H1 (cell line): ENCODE results near the gene SELPLG. TPM values are rescaled to one million over a fixed set of nuclear protein-coding genes. Genes with fewer than 3 reads are reported as not detected.

Source experiments
- CTBP2 ChIP-seq: IDR thresholded peaks from 2 replicates; pipeline ENCODE4 v1.7.0; 2011; ENCODE audit warnings: borderline replicate concordance, mild to moderate bottlenecking, moderate library complexity, mixed read lengths, low read length; ENCODE audit not compliant: insufficient read depth, insufficient read length
- JUN ChIP-seq: IDR thresholded peaks from 2 replicates; pipeline ENCODE4 v1.6.1; 2011; ENCODE audit warnings: low read depth, mild to moderate bottlenecking, improper control_type of control experiment, low read length
- JUND ChIP-seq: IDR thresholded peaks from 2 replicates; pipeline ENCODE4 v1.6.1; 2011; ENCODE audit warnings: mild to moderate bottlenecking, improper control_type of control experiment, low read length
- RXRA ChIP-seq: IDR thresholded peaks from 2 replicates; pipeline ENCODE4 v1.6.1; 2011; ENCODE audit warnings: low read depth, mild to moderate bottlenecking, low read length, moderate library complexity; ENCODE audit not compliant: insufficient read depth
- SAP30 ChIP-seq: fragments of 300-600 bp; sonication (generic); IDR thresholded peaks from 2 replicates; pipeline ENCODE4 v1.7.1; 2012; ENCODE audit warnings: low read length, moderate library complexity, mild to moderate bottlenecking, inconsistent platforms; ENCODE audit not compliant: insufficient read depth, insufficient replicate concordance
- SIX5 ChIP-seq: IDR thresholded peaks from 2 replicates; pipeline ENCODE4 v1.6.1; 2011; ENCODE audit warnings: mild to moderate bottlenecking, low read depth, low read length
- polyA plus RNA-seq, 7 experiments: library from polyadenylated mRNA; depleted of rRNA in 3 of 7; stranded (reverse) in 5 of 7; unstranded in 2 of 7; fragments of >200 nt in 5 of 7; fragments of 200-250 nt in 2 of 7; gene quantifications; 1 replicate in 5 of 7; 2 replicates in 1 of 7; 4 replicates in 1 of 7; pipeline versions ENCODE4 v1.2.1 to v1.2.3, GENCODE V29; 2011 to 2013; ENCODE audit warnings: missing spikeins in 2 of 7, mixed read lengths in 2 of 7
- total RNA-seq: library from RNA; stranded (reverse); fragmentation: NEBNext Ultra II Directional; extraction: Animal tissue kit (Norgen Biotek cat#: 25700); gene quantifications from 2 replicates; pipeline ENCODE4 v1.2.1, GENCODE V29; 2021
- TF ChIP-seq, protein P1 (sequence below): IDR thresholded peaks from 2 replicates; pipeline ENCODE4 v1.6.1; 2011; ENCODE audit warnings: low read depth, mild to moderate bottlenecking, low read length; ENCODE audit not compliant: insufficient read depth
- TF ChIP-seq, protein P2 (sequence below), 3 experiments: IDR thresholded peaks; 1 replicate in 2 of 3; 2 replicates in 1 of 3; pipeline versions ENCODE4 v1.5.1 to v1.6.1; 2011; ENCODE audit warnings: low read length in 3 of 3, mild to moderate bottlenecking in 3 of 3, inconsistent platforms in 2 of 3, low read depth in 1 of 3, moderate library complexity in 1 of 3; ENCODE audit not compliant: insufficient read depth in 1 of 3; ENCODE audit errors: control extremely low read depth in 1 of 3

Gene SELPLG
- total and polyA plus RNA-seq, 2 of the 8 experiments (the other 6 are each of a cell fraction or from before 2014, with no cell fraction given), result 0.18 TPM; not detected in 1

DNA sequence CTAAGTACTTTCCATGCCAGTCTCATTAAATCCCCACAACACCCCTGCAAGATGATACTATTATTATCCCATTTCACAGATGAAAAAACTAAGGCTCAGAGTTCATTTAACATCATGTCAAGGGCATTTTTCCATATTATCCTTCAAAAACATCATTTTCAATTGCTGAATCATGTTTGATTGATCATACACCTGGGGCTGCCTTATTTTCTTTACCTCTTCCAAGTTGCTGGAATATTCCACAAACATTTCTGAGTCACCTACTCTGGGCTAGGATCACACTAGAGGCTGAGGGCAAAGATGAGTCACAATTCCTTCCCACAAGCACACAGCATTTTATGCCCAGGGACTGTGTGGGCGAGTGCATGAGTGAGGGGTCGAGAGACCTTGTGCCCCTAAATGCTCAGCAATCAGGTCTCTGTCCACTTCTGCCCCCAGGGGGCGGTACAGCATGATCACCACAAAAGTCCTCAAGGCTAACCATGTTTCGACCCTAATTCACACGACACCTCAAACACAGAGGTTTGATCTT is 21.7 kb downstream of the SELPLG start (continued):
- TF ChIP-seq, protein P1, sequence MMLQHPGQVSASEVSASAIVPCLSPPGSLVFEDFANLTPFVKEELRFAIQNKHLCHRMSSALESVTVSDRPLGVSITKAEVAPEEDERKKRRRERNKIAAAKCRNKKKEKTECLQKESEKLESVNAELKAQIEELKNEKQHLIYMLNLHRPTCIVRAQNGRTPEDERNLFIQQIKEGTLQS, result no peak
- TF ChIP-seq CTBP2 (no peak), SIX5 (no peak), JUN (no peak), JUND (0 out of 2 replicates have a peak, but pooled peaks have one; percentile 9), SAP30 (no peak), RXRA (no peak)
- TF ChIP-seq, protein P2, sequence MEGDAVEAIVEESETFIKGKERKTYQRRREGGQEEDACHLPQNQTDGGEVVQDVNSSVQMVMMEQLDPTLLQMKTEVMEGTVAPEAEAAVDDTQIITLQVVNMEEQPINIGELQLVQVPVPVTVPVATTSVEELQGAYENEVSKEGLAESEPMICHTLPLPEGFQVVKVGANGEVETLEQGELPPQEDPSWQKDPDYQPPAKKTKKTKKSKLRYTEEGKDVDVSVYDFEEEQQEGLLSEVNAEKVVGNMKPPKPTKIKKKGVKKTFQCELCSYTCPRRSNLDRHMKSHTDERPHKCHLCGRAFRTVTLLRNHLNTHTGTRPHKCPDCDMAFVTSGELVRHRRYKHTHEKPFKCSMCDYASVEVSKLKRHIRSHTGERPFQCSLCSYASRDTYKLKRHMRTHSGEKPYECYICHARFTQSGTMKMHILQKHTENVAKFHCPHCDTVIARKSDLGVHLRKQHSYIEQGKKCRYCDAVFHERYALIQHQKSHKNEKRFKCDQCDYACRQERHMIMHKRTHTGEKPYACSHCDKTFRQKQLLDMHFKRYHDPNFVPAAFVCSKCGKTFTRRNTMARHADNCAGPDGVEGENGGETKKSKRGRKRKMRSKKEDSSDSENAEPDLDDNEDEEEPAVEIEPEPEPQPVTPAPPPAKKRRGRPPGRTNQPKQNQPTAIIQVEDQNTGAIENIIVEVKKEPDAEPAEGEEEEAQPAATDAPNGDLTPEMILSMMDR (IDR thresholded peaks at IDR 0.05; ENCODE audit: control extremely low read depth in 1 of 3, insufficient read depth in 1 of 3, low read depth in 1 of 3, low read length in 3 of 3), result peak; percentile 60 to 92 (median 82)
